Neural cell (in vitro differentiated cells): ENCODE results near the gene IL18BP. TPM values are rescaled to one million over a fixed set of nuclear protein-coding genes. Genes with fewer than 3 reads are reported as not detected.

Experiments
- H2AFZ ChIP-seq: fragments of 200-600, 300-800 bp; sonication (generic), shearing (Covaris generic); 2 replicates; pipeline ENCODE4 v1.6.0; 2014; ENCODE audit warnings: low read depth, mild to moderate bottlenecking, antibody characterized with exemption, low read length, moderate library complexity
- H3F3A ChIP-seq: fragments of 200-600 bp; shearing (Covaris generic); 2 replicates; pipeline ENCODE4 v1.6.1; 2016; ENCODE audit warnings: mild to moderate bottlenecking, moderate library complexity, mixed read lengths, antibody characterized with exemption, low read length; ENCODE audit not compliant: insufficient read depth, poor library complexity, severe bottlenecking
- H3K27ac ChIP-seq: fragments of 200-600, 300-800 bp; sonication (generic), shearing (Covaris generic); 2 replicates; pipeline ENCODE4 v1.5.1; 2014; ENCODE audit warnings: mild to moderate bottlenecking, low read length, moderate library complexity
- H3K27me3 ChIP-seq: fragments of 300-800, 200-600 bp; sonication (generic), shearing (Covaris generic); 2 replicates; pipeline ENCODE4 v1.6.0; 2014; ENCODE audit warnings: mild to moderate bottlenecking, low read depth, low read length, moderate library complexity; ENCODE audit not compliant: insufficient read depth
- H3K36me3 ChIP-seq: fragments of 300-800, 200-600 bp; sonication (generic), shearing (Covaris generic); 2 replicates; pipeline ENCODE4 v1.5.1; 2014; ENCODE audit warnings: mild to moderate bottlenecking, antibody characterized with exemption, low read length, moderate library complexity; ENCODE audit not compliant: insufficient read depth
- H3K4me2 ChIP-seq: fragments of 300-800, 200-600 bp; sonication (generic), shearing (Covaris generic); 2 replicates; pipeline ENCODE4 v1.6.0; 2014; ENCODE audit warnings: mild to moderate bottlenecking, low read length
- H3K4me3 ChIP-seq: fragments of 300-800, 200-600 bp; sonication (generic), shearing (Covaris generic); 2 replicates; pipeline ENCODE4 v1.5.1; 2014; ENCODE audit warnings: mild to moderate bottlenecking, low read length, moderate library complexity
- H3K79me2 ChIP-seq: fragments of 200-600 bp; shearing (Covaris generic); replicated peaks from 2 replicates; pipeline ENCODE4 v1.6.0; 2014; ENCODE audit warnings: mild to moderate bottlenecking, low read length, moderate library complexity; ENCODE audit not compliant: insufficient read depth
- H3K9ac ChIP-seq: fragments of 300-800, 200-600 bp; sonication (generic), shearing (Covaris generic); 2 replicates; pipeline ENCODE4 v1.6.1; 2016; ENCODE audit warnings: mild to moderate bottlenecking, low read length, mixed read lengths
- H3K9me2 ChIP-seq: fragments of 200-600 bp; shearing (Covaris generic); 2 replicates; pipeline ENCODE4 v1.6.1; 2016; ENCODE audit warnings: mild to moderate bottlenecking, low read length, mixed read lengths; ENCODE audit not compliant: insufficient read depth
- H3K9me3 ChIP-seq: fragments of 200-600, 300-800 bp; sonication (generic), shearing (Covaris generic); 2 replicates; pipeline ENCODE4 v1.6.1; 2016; ENCODE audit warnings: mild to moderate bottlenecking, mixed run types, low read length, moderate library complexity, mixed read lengths
- H4K20me1 ChIP-seq: fragments of 200-600 bp; shearing (Covaris generic); 2 replicates; pipeline ENCODE4 v1.6.1; 2016; ENCODE audit warnings: mild to moderate bottlenecking, mixed run types; ENCODE audit not compliant: insufficient read depth
- EP300 ChIP-seq: fragments of 450-650 bp; conservative IDR thresholded peaks from 2 replicates; pipeline ENCODE4 v1.6.1; 2014; ENCODE audit warnings: antibody characterized with exemption, mild to moderate bottlenecking, moderate library complexity; ENCODE audit not compliant: poor library complexity, severe bottlenecking
- EZH2 ChIP-seq: fragments of 200-600, 300-800 bp; shearing (Covaris generic), sonication (generic); IDR thresholded peaks from 2 replicates; pipeline ENCODE4 v1.6.1; 2014; ENCODE audit warnings: antibody characterized with exemption, low read length, borderline replicate concordance, mild to moderate bottlenecking; ENCODE audit not compliant: insufficient read depth, poor library complexity, severe bottlenecking
- MXI1 ChIP-seq: fragments of 450-650 bp; conservative IDR thresholded peaks from 2 replicates; pipeline ENCODE4 v1.6.1; 2014; ENCODE audit warnings: antibody characterized with exemption, mild to moderate bottlenecking; ENCODE audit not compliant: poor library complexity, severe bottlenecking
- POLR2AphosphoS5 ChIP-seq: IDR thresholded peaks from 2 replicates; pipeline ENCODE4 v1.6.1; 2012
- RAD21 ChIP-seq: fragments of 450-650 bp; conservative IDR thresholded peaks from 2 replicates; pipeline ENCODE4 v1.6.1; 2014; ENCODE audit warnings: antibody characterized with exemption, mild to moderate bottlenecking, moderate library complexity
- SMC3 ChIP-seq: fragments of 450-650 bp; conservative IDR thresholded peaks from 2 replicates; pipeline ENCODE4 v1.6.1; 2014; ENCODE audit warnings: antibody characterized with exemption, mild to moderate bottlenecking, moderate library complexity; ENCODE audit not compliant: poor library complexity
- TAF1 ChIP-seq: IDR thresholded peaks from 2 replicates; pipeline ENCODE4 v1.6.1; 2012; ENCODE audit warnings: low read depth
- polyA plus RNA-seq: library from polyadenylated mRNA; depleted of rRNA; stranded (reverse); fragments of >200 nt; gene quantifications from 2 replicates; pipeline ENCODE4 v1.2.3, GENCODE V29; 2014
- TF ChIP-seq, protein P1 (sequence below): IDR thresholded peaks from 2 replicates; pipeline ENCODE4 v1.6.1; 2012; ENCODE audit warnings: borderline replicate concordance
- TF ChIP-seq, protein P2 (sequence below): fragments of 450-650 bp; IDR thresholded peaks from 2 replicates; pipeline ENCODE4 v1.5.1; 2014; ENCODE audit warnings: antibody characterized with exemption, mild to moderate bottlenecking, moderate library complexity; ENCODE audit not compliant: poor library complexity, severe bottlenecking

Gene IL18BP
- polyA plus RNA-seq, 1 donor from 2014 or later = 3.1 TPM

DNA sequence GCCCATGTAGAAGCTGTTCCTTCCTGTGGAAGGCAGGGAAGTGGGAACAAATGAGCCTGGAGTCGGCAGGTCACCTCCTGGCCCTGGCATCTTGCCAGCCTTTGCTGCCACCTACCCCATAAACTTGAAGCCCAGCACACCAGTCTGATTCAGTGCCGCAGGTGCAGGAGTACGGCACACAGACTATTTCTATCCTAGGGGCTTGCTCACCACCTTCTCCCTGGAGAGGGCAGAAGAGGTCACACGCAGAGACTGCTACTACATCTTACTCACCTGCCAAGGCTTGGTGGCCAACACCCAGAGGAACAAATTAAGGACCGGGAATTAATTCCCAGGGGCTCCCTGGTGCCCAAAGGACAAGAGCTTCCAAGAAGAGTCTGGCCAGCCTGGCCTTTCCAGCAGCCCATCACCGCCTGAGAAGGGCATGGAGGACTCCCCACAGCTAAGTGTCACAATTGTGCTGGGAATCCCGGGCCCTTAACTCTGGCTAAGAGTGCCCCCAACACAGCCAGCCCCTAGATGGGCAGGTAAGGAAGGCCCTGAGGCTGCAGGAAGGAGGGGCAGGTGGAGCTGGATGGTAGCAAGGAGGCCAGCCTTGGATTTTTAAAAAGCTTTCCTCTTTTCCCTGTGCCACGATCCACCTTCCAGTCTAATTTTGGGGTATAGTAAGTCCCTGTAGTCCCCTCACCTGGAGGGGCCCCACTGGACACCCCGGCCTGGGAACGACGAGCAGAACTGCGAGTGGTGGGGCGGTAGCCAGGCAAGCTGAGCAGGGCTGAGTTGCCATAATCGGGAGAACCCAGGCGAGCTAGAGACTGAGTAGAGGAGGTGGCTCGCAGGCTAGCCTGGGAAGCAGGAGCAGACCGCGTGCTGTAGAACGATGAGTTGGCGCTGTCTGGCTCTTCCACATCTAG is 6.9 kb downstream of the IL18BP start:
- Histone ChIP-seq H3K27ac (no peak overlapping the region), H2AFZ (no peak overlapping the region), H3K36me3 (peaks cover 7% of the 10 kb centered on the region), H3K9me2 (no peaks in the 10 kb centered on the region), H3K4me2 (no peak overlapping the region), H3K9me3 (no peaks in the 10 kb centered on the region), H3F3A (no peaks in the 10 kb centered on the region), H3K4me3 (no peak overlapping the region), H4K20me1 (no peaks in the 10 kb centered on the region), H3K27me3 (no peaks in the 10 kb centered on the region), H3K9ac (no peak overlapping the region), H3K79me2 (no peaks in the 10 kb centered on the region)
- TF ChIP-seq RAD21 (no peak), EP300 (no peak), EZH2 (no peak), POLR2AphosphoS5 (no peak), SMC3 (no peak), MXI1 (no peak), TAF1 (no peak)
- TF ChIP-seq, protein P1, sequence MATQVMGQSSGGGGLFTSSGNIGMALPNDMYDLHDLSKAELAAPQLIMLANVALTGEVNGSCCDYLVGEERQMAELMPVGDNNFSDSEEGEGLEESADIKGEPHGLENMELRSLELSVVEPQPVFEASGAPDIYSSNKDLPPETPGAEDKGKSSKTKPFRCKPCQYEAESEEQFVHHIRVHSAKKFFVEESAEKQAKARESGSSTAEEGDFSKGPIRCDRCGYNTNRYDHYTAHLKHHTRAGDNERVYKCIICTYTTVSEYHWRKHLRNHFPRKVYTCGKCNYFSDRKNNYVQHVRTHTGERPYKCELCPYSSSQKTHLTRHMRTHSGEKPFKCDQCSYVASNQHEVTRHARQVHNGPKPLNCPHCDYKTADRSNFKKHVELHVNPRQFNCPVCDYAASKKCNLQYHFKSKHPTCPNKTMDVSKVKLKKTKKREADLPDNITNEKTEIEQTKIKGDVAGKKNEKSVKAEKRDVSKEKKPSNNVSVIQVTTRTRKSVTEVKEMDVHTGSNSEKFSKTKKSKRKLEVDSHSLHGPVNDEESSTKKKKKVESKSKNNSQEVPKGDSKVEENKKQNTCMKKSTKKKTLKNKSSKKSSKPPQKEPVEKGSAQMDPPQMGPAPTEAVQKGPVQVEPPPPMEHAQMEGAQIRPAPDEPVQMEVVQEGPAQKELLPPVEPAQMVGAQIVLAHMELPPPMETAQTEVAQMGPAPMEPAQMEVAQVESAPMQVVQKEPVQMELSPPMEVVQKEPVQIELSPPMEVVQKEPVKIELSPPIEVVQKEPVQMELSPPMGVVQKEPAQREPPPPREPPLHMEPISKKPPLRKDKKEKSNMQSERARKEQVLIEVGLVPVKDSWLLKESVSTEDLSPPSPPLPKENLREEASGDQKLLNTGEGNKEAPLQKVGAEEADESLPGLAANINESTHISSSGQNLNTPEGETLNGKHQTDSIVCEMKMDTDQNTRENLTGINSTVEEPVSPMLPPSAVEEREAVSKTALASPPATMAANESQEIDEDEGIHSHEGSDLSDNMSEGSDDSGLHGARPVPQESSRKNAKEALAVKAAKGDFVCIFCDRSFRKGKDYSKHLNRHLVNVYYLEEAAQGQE = no peak
- TF ChIP-seq, protein P2, sequence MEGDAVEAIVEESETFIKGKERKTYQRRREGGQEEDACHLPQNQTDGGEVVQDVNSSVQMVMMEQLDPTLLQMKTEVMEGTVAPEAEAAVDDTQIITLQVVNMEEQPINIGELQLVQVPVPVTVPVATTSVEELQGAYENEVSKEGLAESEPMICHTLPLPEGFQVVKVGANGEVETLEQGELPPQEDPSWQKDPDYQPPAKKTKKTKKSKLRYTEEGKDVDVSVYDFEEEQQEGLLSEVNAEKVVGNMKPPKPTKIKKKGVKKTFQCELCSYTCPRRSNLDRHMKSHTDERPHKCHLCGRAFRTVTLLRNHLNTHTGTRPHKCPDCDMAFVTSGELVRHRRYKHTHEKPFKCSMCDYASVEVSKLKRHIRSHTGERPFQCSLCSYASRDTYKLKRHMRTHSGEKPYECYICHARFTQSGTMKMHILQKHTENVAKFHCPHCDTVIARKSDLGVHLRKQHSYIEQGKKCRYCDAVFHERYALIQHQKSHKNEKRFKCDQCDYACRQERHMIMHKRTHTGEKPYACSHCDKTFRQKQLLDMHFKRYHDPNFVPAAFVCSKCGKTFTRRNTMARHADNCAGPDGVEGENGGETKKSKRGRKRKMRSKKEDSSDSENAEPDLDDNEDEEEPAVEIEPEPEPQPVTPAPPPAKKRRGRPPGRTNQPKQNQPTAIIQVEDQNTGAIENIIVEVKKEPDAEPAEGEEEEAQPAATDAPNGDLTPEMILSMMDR = no peak

DNA sequence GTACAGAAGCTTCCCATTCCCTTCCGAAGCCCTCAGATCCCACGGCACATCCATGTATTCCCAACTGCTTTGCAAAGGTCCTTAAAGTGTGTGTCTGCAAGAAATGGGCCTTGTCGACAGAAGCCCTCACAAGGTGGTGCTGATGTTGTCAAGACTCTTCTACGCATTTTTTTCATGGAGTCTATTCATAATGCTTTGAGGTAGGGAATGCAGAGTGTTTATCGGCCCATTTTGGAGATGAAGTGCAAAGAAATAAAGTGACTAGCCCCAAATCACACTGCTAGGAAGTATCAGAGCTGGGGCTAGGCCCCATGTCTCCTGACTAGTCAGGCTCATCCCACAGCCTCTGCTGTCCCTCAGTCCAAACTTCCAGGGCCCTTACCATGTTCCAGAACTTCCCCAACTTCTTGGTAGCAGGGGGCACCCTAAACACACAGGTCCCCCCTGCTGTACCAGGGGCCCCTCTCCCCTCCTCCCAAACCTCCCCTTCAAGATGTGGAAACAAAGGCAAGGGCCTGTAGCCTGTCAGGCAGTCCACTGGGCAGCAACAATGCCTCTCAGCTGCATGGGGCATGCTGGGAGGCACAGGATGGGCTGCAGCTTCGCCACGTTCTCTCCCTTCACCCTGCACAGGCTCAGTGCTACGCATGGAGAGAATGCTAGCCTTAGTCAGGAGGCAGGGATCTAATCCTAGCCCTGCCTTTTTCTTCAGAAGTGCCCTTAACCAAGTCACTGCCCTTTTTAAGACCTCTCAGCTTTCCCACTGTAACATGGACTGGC is 7.8 kb downstream of the IL18BP start:
- Histone ChIP-seq H3K36me3 (peaks cover 7% of the 10 kb centered on the region), H3K9me3 (no peaks in the 10 kb centered on the region), H2AFZ (no peak overlapping the region), H3K4me3 (no peak overlapping the region), H3K27ac (no peak overlapping the region), H4K20me1 (peaks cover 3% of the 10 kb centered on the region), H3K9ac (no peak overlapping the region), H3K27me3 (no peaks in the 10 kb centered on the region), H3F3A (no peaks in the 10 kb centered on the region), H3K9me2 (no peaks in the 10 kb centered on the region), H3K79me2 (no peaks in the 10 kb centered on the region), H3K4me2 (no peak overlapping the region)
- TF ChIP-seq POLR2AphosphoS5 (no peak), EZH2 (no peak), EP300 (no peak), RAD21 (no peak), SMC3 (no peak), TAF1 (no peak), MXI1 (no peak)
- TF ChIP-seq, protein P1 = no peak
- TF ChIP-seq, protein P2 = no peak
